Tibial nerve (tissue), 4 donors: Measurements from ENCODE around the gene PRXL2C.

Source experiments
- CTCF ChIP-seq, 5 experiments: fragments of 200-600 bp in 3 of 5; fragments of 450-650 bp in 2 of 5; sonication (generic) in 3 of 5; IDR thresholded peaks; one replicate each; pipeline ENCODE4 v1.5.1; 2016 to 2019; ENCODE audit warnings: antibody characterized with exemption in 5 of 5, mild to moderate bottlenecking in 3 of 5, moderate library complexity in 2 of 5
- EP300 ChIP-seq, 2 donors: sonication (generic); formaldehyde crosslinking; IDR thresholded peaks; one replicate each; pipeline ENCODE4 v1.6.1; 2017; ENCODE audit warnings: antibody characterized with exemption in 2 of 2, mild to moderate bottlenecking in 1 of 2
- POLR2A ChIP-seq, 2 donors: fragments of 450-650 bp; IDR thresholded peaks; one replicate each; pipeline ENCODE4 v1.6.1; 2017; ENCODE audit warnings: antibody characterized with exemption in 2 of 2, mild to moderate bottlenecking in 2 of 2, moderate library complexity in 2 of 2

- TF ChIP-seq CTCF (IDR thresholded peaks at IDR 0.05) = no peak
- TF ChIP-seq POLR2A (IDR thresholded peaks at IDR 0.05) = no peak
- TF ChIP-seq EP300 (IDR thresholded peaks at IDR 0.05) = no peak
These were observed 8.5 kb upstream of the PRXL2C start for GRCh38 chr9:96663506-96664120.
